ENCODE results near the gene TPST2.

The TPST2 gene

GRCh38 chr22:26612652-26613051 is 22.7 kb upstream of the TPST2 start:
- no peaks in the 10 kb centered on the region for H3K27me3 ChIP-seq (ENCODE audit: control insufficient read depth in 1 of 2, insufficient read depth in 2 of 2, low read length in 2 of 2)
- H3K9me3 ChIP-seq (ENCODE audit: control insufficient read depth in 1 of 2, low read length in 2 of 2), result no peaks in the 10 kb centered on the region

GRCh38 chr22:26610996-26611395 is 21.1 kb upstream of the TPST2 start:
- Histone ChIP-seq H3K27me3 (ENCODE audit: control insufficient read depth in 1 of 2, insufficient read depth in 2 of 2, low read length in 2 of 2) (no peaks in the 10 kb centered on the region), H3K9me3 (ENCODE audit: control insufficient read depth in 1 of 2, low read length in 2 of 2) (no peaks in the 10 kb centered on the region), H3K4me3 (ENCODE audit: low read depth in 1 of 2, low read length in 2 of 2) (no peak overlapping the region), H3K27ac (ENCODE audit: low read depth, low read length) (no peak overlapping the region), H3K9ac (ENCODE audit: low read depth in 1 of 2, low read length in 2 of 2) (no peak overlapping the region), H3K36me3 (ENCODE audit: control insufficient read depth in 1 of 2, insufficient read depth in 2 of 2, low read length in 2 of 2) (no peaks in the 10 kb centered on the region), H3K4me1 (ENCODE audit: control insufficient read depth in 1 of 2, insufficient read depth in 2 of 2, low read length in 2 of 2) (peaks cover 0 to 16% of the 10 kb centered on the region in 2 donors)

More at GRCh38 chr22:26612652-26613051, 22.7 kb upstream of the TPST2 start:
- Histone ChIP-seq H3K9ac (ENCODE audit: low read depth in 1 of 2, low read length in 2 of 2) (no peak overlapping the region), H3K4me3 (ENCODE audit: low read depth in 1 of 2, low read length in 2 of 2) (no peak overlapping the region), H3K27ac (ENCODE audit: low read depth, low read length) (no peak overlapping the region), H3K36me3 (ENCODE audit: control insufficient read depth in 1 of 2, insufficient read depth in 2 of 2, low read length in 2 of 2) (no peaks in the 10 kb centered on the region), H3K4me1 (ENCODE audit: control insufficient read depth in 1 of 2, insufficient read depth in 2 of 2, low read length in 2 of 2) (peaks cover 7 to 16% of the 10 kb centered on the region in 2 donors)

GRCh38 chr22:26610072-26610958 is 20.4 kb upstream of the TPST2 start:
- peaks cover 0 to 16% of the 10 kb centered on the region in 2 donors for H3K4me1 ChIP-seq (ENCODE audit: control insufficient read depth in 1 of 2, insufficient read depth in 2 of 2, low read length in 2 of 2)
- H3K9me3 ChIP-seq (ENCODE audit: control insufficient read depth in 1 of 2, low read length in 2 of 2), result no peaks in the 10 kb centered on the region
- H3K4me3 ChIP-seq (ENCODE audit: low read depth in 1 of 2, low read length in 2 of 2), result no peak overlapping the region
- H3K27ac ChIP-seq (ENCODE audit: low read depth, low read length), result peak overlapping the region; percentile 20
- H3K36me3 ChIP-seq (ENCODE audit: control insufficient read depth in 1 of 2, insufficient read depth in 2 of 2, low read length in 2 of 2), result no peaks in the 10 kb centered on the region
- no peaks in the 10 kb centered on the region for H3K27me3 ChIP-seq (ENCODE audit: control insufficient read depth in 1 of 2, insufficient read depth in 2 of 2, low read length in 2 of 2)
- H3K9ac ChIP-seq (ENCODE audit: low read depth in 1 of 2, low read length in 2 of 2), result peak overlapping the region in 1 of 2 donors; percentile 25

- Histone ChIP-seq H3K27me3 (ENCODE audit: control insufficient read depth in 1 of 2, insufficient read depth in 2 of 2, low read length in 2 of 2) (no peaks in the 10 kb centered on the region), H3K9me3 (ENCODE audit: control insufficient read depth in 1 of 2, low read length in 2 of 2) (no peaks in the 10 kb centered on the region), H3K27ac (ENCODE audit: low read depth, low read length) (no peak overlapping the region), H3K4me3 (ENCODE audit: low read depth in 1 of 2, low read length in 2 of 2) (no peak overlapping the region), H3K4me1 (ENCODE audit: control insufficient read depth in 1 of 2, insufficient read depth in 2 of 2, low read length in 2 of 2) (peaks cover 0 to 16% of the 10 kb centered on the region in 2 donors), H3K9ac (ENCODE audit: low read depth in 1 of 2, low read length in 2 of 2) (no peak overlapping the region), H3K36me3 (ENCODE audit: control insufficient read depth in 1 of 2, insufficient read depth in 2 of 2, low read length in 2 of 2) (no peaks in the 10 kb centered on the region)
These were observed 19.4 kb upstream of the TPST2 start for GRCh38 chr22:26609287-26609686.

- peaks cover 0 to 16% of the 10 kb centered on the region in 2 donors for H3K4me1 ChIP-seq (ENCODE audit: control insufficient read depth in 1 of 2, insufficient read depth in 2 of 2, low read length in 2 of 2)
- no peaks in the 10 kb centered on the region for H3K9me3 ChIP-seq (ENCODE audit: control insufficient read depth in 1 of 2, low read length in 2 of 2)
- no peaks in the 10 kb centered on the region for H3K36me3 ChIP-seq (ENCODE audit: control insufficient read depth in 1 of 2, insufficient read depth in 2 of 2, low read length in 2 of 2)
- H3K27me3 ChIP-seq (ENCODE audit: control insufficient read depth in 1 of 2, insufficient read depth in 2 of 2, low read length in 2 of 2), result no peaks in the 10 kb centered on the region
- H3K27ac ChIP-seq (ENCODE audit: low read depth, low read length), result no peak overlapping the region
- H3K4me3 ChIP-seq (ENCODE audit: low read depth in 1 of 2, low read length in 2 of 2), result no peak overlapping the region
- no peak overlapping the region for H3K9ac ChIP-seq (ENCODE audit: low read depth in 1 of 2, low read length in 2 of 2)
These were observed 18.2 kb upstream of the TPST2 start for GRCh38 chr22:26608129-26608528.

GRCh38 chr22:26606611-26607010 is 16.7 kb upstream of the TPST2 start:
- no peak overlapping the region for H3K27ac ChIP-seq (ENCODE audit: low read depth, low read length)
- H3K27me3 ChIP-seq (ENCODE audit: control insufficient read depth in 1 of 2, insufficient read depth in 2 of 2, low read length in 2 of 2), result no peaks in the 10 kb centered on the region
- peaks cover 0 to 16% of the 10 kb centered on the region in 2 donors for H3K4me1 ChIP-seq (ENCODE audit: control insufficient read depth in 1 of 2, insufficient read depth in 2 of 2, low read length in 2 of 2)

GRCh38 chr22:26604368-26604767 is 14.4 kb upstream of the TPST2 start:
- H3K4me3 ChIP-seq (ENCODE audit: low read depth in 1 of 2, low read length in 2 of 2), result no peak overlapping the region
- no peak overlapping the region for H3K27ac ChIP-seq (ENCODE audit: low read depth, low read length)

More at GRCh38 chr22:26606611-26607010, 16.7 kb upstream of the TPST2 start:
- Histone ChIP-seq H3K9me3 (ENCODE audit: control insufficient read depth in 1 of 2, low read length in 2 of 2) (no peaks in the 10 kb centered on the region), H3K36me3 (ENCODE audit: control insufficient read depth in 1 of 2, insufficient read depth in 2 of 2, low read length in 2 of 2) (no peaks in the 10 kb centered on the region), H3K9ac (ENCODE audit: low read depth in 1 of 2, low read length in 2 of 2) (no peak overlapping the region), H3K4me3 (ENCODE audit: low read depth in 1 of 2, low read length in 2 of 2) (no peak overlapping the region)

GRCh38 chr22:26602127-26602526 is 12.2 kb upstream of the TPST2 start:
- Histone ChIP-seq H3K9me3 (ENCODE audit: control insufficient read depth in 1 of 2, low read length in 2 of 2) (no peaks in the 10 kb centered on the region), H3K9ac (ENCODE audit: low read depth in 1 of 2, low read length in 2 of 2) (no peak overlapping the region), H3K4me3 (ENCODE audit: low read depth in 1 of 2, low read length in 2 of 2) (no peak overlapping the region), H3K27ac (ENCODE audit: low read depth, low read length) (no peak overlapping the region), H3K36me3 (ENCODE audit: control insufficient read depth in 1 of 2, insufficient read depth in 2 of 2, low read length in 2 of 2) (no peaks in the 10 kb centered on the region), H3K4me1 (ENCODE audit: control insufficient read depth in 1 of 2, insufficient read depth in 2 of 2, low read length in 2 of 2) (no peaks in the 10 kb centered on the region), H3K27me3 (ENCODE audit: control insufficient read depth in 1 of 2, insufficient read depth in 2 of 2, low read length in 2 of 2) (no peaks in the 10 kb centered on the region)

More at GRCh38 chr22:26604368-26604767, 14.4 kb upstream of the TPST2 start:
- Histone ChIP-seq H3K9me3 (ENCODE audit: control insufficient read depth in 1 of 2, low read length in 2 of 2) (no peaks in the 10 kb centered on the region), H3K4me1 (ENCODE audit: control insufficient read depth in 1 of 2, insufficient read depth in 2 of 2, low read length in 2 of 2) (peaks cover 0 to 1% of the 10 kb centered on the region in 2 donors), H3K9ac (ENCODE audit: low read depth in 1 of 2, low read length in 2 of 2) (no peak overlapping the region), H3K27me3 (ENCODE audit: control insufficient read depth in 1 of 2, insufficient read depth in 2 of 2, low read length in 2 of 2) (no peaks in the 10 kb centered on the region), H3K36me3 (ENCODE audit: control insufficient read depth in 1 of 2, insufficient read depth in 2 of 2, low read length in 2 of 2) (no peaks in the 10 kb centered on the region)

- H3K4me1 ChIP-seq (ENCODE audit: control insufficient read depth in 1 of 2, insufficient read depth in 2 of 2, low read length in 2 of 2), result no peaks in the 10 kb centered on the region
- H3K4me3 ChIP-seq (ENCODE audit: low read depth in 1 of 2, low read length in 2 of 2), result no peak overlapping the region
- no peaks in the 10 kb centered on the region for H3K27me3 ChIP-seq (ENCODE audit: control insufficient read depth in 1 of 2, insufficient read depth in 2 of 2, low read length in 2 of 2)
- no peaks in the 10 kb centered on the region for H3K36me3 ChIP-seq (ENCODE audit: control insufficient read depth in 1 of 2, insufficient read depth in 2 of 2, low read length in 2 of 2)
- no peak overlapping the region for H3K27ac ChIP-seq (ENCODE audit: low read depth, low read length)
- H3K9me3 ChIP-seq (ENCODE audit: control insufficient read depth in 1 of 2, low read length in 2 of 2), result no peaks in the 10 kb centered on the region
- no peak overlapping the region for H3K9ac ChIP-seq (ENCODE audit: low read depth in 1 of 2, low read length in 2 of 2)
These were observed 11.8 kb upstream of the TPST2 start for GRCh38 chr22:26601726-26602125.

- Histone ChIP-seq H3K27ac (ENCODE audit: low read depth, low read length) (no peak overlapping the region), H3K36me3 (ENCODE audit: control insufficient read depth in 1 of 2, insufficient read depth in 2 of 2, low read length in 2 of 2) (no peaks in the 10 kb centered on the region), H3K4me1 (ENCODE audit: control insufficient read depth in 1 of 2, insufficient read depth in 2 of 2, low read length in 2 of 2) (no peaks in the 10 kb centered on the region), H3K9me3 (ENCODE audit: control insufficient read depth in 1 of 2, low read length in 2 of 2) (no peaks in the 10 kb centered on the region), H3K27me3 (ENCODE audit: control insufficient read depth in 1 of 2, insufficient read depth in 2 of 2, low read length in 2 of 2) (no peaks in the 10 kb centered on the region), H3K4me3 (ENCODE audit: low read depth in 1 of 2, low read length in 2 of 2) (no peak overlapping the region), H3K9ac (ENCODE audit: low read depth in 1 of 2, low read length in 2 of 2) (no peak overlapping the region)
These were observed 9.6 kb upstream of the TPST2 start for GRCh38 chr22:26599505-26599904.

Measured in duodenal mucosa (tissue), 2 donors.